Measurements from ENCODE around the gene SRCIN1.

DNA sequence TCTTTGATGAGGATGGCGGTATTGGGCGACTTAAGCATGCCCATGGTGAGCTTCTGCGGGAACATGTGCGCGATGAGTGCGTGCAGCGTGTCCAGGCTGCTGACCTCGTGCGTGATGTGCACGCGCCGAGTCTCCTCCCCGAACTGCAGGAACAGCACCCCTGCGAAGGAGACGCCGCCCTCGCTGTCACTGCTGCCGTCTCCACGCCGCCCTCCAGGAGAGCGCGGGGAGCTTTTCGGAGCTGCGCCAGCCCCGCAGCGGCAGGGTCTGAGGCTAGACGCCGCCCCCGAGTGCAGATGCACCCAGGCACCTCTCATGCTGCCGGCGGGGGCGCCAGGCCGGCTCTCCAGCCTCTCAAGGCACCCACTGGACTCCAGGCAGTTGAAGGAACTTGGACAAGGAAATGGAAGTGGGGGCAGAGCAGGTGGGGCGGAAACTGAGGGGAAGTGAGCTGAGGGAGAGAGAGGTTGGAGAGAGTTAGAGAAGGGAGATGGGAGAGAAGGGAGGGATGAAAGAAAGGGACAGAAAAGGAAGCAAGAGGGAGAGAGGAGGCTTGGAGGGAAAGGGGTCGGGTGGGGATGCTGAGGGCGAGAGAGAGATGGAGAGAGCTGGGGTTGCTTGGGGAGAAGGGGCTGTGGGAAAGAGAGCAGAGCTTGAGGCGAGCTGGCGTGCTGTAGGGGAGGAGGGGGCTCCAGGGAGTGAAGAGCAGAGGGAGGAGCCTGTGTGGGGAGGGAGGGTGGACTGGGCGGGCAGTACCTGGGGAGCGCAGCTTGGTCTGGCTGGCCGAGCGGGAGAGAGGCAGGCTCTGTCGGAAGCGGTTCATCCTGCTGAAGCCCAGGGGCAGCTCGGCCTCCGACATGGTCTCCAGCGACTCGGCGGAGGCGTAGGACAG, 42.1 kb downstream of the SRCIN1 start:
- TF ChIP-seq, protein P1, sequence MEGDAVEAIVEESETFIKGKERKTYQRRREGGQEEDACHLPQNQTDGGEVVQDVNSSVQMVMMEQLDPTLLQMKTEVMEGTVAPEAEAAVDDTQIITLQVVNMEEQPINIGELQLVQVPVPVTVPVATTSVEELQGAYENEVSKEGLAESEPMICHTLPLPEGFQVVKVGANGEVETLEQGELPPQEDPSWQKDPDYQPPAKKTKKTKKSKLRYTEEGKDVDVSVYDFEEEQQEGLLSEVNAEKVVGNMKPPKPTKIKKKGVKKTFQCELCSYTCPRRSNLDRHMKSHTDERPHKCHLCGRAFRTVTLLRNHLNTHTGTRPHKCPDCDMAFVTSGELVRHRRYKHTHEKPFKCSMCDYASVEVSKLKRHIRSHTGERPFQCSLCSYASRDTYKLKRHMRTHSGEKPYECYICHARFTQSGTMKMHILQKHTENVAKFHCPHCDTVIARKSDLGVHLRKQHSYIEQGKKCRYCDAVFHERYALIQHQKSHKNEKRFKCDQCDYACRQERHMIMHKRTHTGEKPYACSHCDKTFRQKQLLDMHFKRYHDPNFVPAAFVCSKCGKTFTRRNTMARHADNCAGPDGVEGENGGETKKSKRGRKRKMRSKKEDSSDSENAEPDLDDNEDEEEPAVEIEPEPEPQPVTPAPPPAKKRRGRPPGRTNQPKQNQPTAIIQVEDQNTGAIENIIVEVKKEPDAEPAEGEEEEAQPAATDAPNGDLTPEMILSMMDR (IDR thresholded peaks at IDR 0.05): no peak
- TF ChIP-seq POLR2A (IDR thresholded peaks at IDR 0.05) (no peak), POLR2AphosphoS5 (IDR thresholded peaks at IDR 0.05) (no peak)

Data from breast epithelium (tissue), 3 donors.